ENCODE data around the gene INPP1. TPM values are rescaled to one million over a fixed set of nuclear protein-coding genes. Genes with fewer than 3 reads are reported as not detected.

Gene INPP1
- total RNA-seq, 1 donor from 2014 or later = 14.2 TPM

- Mint-ChIP-seq H3K27ac (ENCODE audit: unreplicated experiment) (no peak overlapping the region), H3K27me3 (ENCODE audit: low read depth) (no peaks in the 10 kb centered on the region), H3K4me1 (ENCODE audit: low read depth) (no peaks in the 10 kb centered on the region), H3K4me3 (ENCODE audit: unreplicated experiment) (no peak overlapping the region), H3K36me3 (ENCODE audit: low read depth) (no peaks in the 10 kb centered on the region), H3K9me3 (ENCODE audit: low read depth) (no peaks in the 10 kb centered on the region)
- DNase-seq (ENCODE audit: low spot score) = no peak
- no peak for TF ChIP-seq CTCF (IDR thresholded peaks at IDR 0.05)
Measured at GRCh38 chr2:190415794-190416775, 72.7 kb downstream of the INPP1 start.

GRCh38 chr2:190417045-190417842 lies 73.9 kb downstream of the INPP1 start:
- no peaks in the 10 kb centered on the region for H3K36me3 Mint-ChIP-seq (ENCODE audit: low read depth)
- no peak overlapping the region for H3K27ac Mint-ChIP-seq (ENCODE audit: unreplicated experiment)
- H3K27me3 Mint-ChIP-seq (ENCODE audit: low read depth) = no peaks in the 10 kb centered on the region
- no peaks in the 10 kb centered on the region for H3K9me3 Mint-ChIP-seq (ENCODE audit: low read depth)
- no peak overlapping the region for H3K4me3 Mint-ChIP-seq (ENCODE audit: unreplicated experiment)
- no peaks in the 10 kb centered on the region for H3K4me1 Mint-ChIP-seq (ENCODE audit: low read depth)
- TF ChIP-seq CTCF (IDR thresholded peaks at IDR 0.05) = no peak
- DNase-seq (ENCODE audit: low spot score) = no peak

DNA sequence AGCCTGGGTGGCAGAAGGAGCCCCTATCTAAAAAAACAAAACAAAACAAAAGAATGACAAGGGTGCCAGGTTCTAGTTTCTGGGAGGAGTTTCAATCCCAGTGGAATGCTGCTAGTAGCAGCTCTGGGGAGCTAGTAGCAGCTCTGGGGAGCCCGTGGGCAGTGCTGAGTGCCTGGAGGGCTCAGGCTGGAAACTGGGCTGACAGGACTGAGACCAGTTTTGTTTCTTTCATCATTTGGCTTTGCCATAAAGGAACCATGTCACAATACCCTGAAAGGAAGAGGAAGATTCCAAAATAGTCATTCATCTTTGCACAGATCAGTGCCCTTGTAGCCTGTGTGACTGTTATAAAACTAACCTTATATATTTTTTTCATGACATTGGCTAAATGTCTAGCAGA lies 75.3 kb downstream of the INPP1 start:
- H3K36me3 Mint-ChIP-seq (ENCODE audit: low read depth) = no peaks in the 10 kb centered on the region
- no peaks in the 10 kb centered on the region for H3K9me3 Mint-ChIP-seq (ENCODE audit: low read depth)
- DNase-seq (ENCODE audit: low spot score) = no peak
- peaks cover 2% of the 10 kb centered on the region for H3K27me3 Mint-ChIP-seq (ENCODE audit: low read depth)
- no peak for TF ChIP-seq CTCF (IDR thresholded peaks at IDR 0.05)
- H3K4me3 Mint-ChIP-seq (ENCODE audit: unreplicated experiment) = no peak overlapping the region
- H3K27ac Mint-ChIP-seq (ENCODE audit: unreplicated experiment) = no peak overlapping the region
- no peaks in the 10 kb centered on the region for H3K4me1 Mint-ChIP-seq (ENCODE audit: low read depth)

- no peaks in the 10 kb centered on the region for H3K4me1 Mint-ChIP-seq (ENCODE audit: low read depth)
- H3K9me3 Mint-ChIP-seq (ENCODE audit: low read depth) = peaks cover 1% of the 10 kb centered on the region
- peaks cover under 1% of the 10 kb centered on the region for H3K36me3 Mint-ChIP-seq (ENCODE audit: low read depth)
- H3K27me3 Mint-ChIP-seq (ENCODE audit: low read depth) = peaks cover 2% of the 10 kb centered on the region
- H3K27ac Mint-ChIP-seq (ENCODE audit: unreplicated experiment) = no peak overlapping the region
- TF ChIP-seq CTCF (IDR thresholded peaks at IDR 0.05) = no peak
- no peak for DNase-seq (ENCODE audit: low spot score)
- H3K4me3 Mint-ChIP-seq (ENCODE audit: unreplicated experiment) = no peak overlapping the region
Measured at GRCh38 chr2:190420801-190421200, 77.4 kb downstream of the INPP1 start.

Other genes starting within 250 kb of the INPP1 start
- 19.1 to 32.4 TPM (median 20.7 TPM) in 3 replicates for gene HIBCH, start 23.8 kb upstream of the INPP1 start, total RNA-seq
- 5.9 to 8.4 TPM (median 6.9 TPM) in 3 replicates for gene MFSD6, start 64.8 kb downstream of the INPP1 start, total RNA-seq
- 7.9 to 9.6 TPM (median 8.9 TPM) in 3 replicates for gene NEMP2, start 191.1 kb downstream of the INPP1 start, total RNA-seq

All from chondrocyte (in vitro differentiated cells).